Measurements from ENCODE around the gene PTTG1IP2. TPM values are rescaled to one million over a fixed set of nuclear protein-coding genes. Genes with fewer than 3 reads are reported as not detected.

Gene PTTG1IP2
- total RNA-seq, 1 experiment from 2014 or later = not detected

GRCh38 chr7:90445633-90446032, 23.8 kb upstream of the PTTG1IP2 start:
- ChIA-PET CTCF (interaction anchor here (1.3 kb wide), 1 partner anchor 10 kb away, joined by 4 read pairs; no protein-coding TSS in a partner anchor), RAD21 (ENCODE audit: low non-redundant PET in 1 of 2, low total read pairs in 2 of 2, uncharacterized antibody in 2 of 2, unreplicated experiment in 2 of 2) (no interaction called here), POLR2A (no interaction called here)
- intact Hi-C loops (cut with micrococcal nuclease) = no loop called here
- ATAC-seq (no peak), DNase-seq (ENCODE audit: low read depth, low spot score) (no peak)
- no peak overlapping the region for H3K4me2 ChIP-seq (ENCODE audit: low read length)
- no peak for TF ChIP-seq JUND (IDR thresholded peaks at IDR 0.05)
- no peak for TF ChIP-seq YY1 (IDR thresholded peaks at IDR 0.05; ENCODE audit: extremely low read depth, insufficient replicate concordance, low read depth, low read length)
- no peak for TF ChIP-seq EZH2phosphoT487 (IDR thresholded peaks at IDR 0.05; ENCODE audit: borderline replicate concordance)
- no peak for TF ChIP-seq MAX (IDR thresholded peaks at IDR 0.05)
- no peak for TF ChIP-seq FOSL1 (IDR thresholded peaks at IDR 0.05; ENCODE audit: low read depth)
- TF ChIP-seq, protein P1, sequence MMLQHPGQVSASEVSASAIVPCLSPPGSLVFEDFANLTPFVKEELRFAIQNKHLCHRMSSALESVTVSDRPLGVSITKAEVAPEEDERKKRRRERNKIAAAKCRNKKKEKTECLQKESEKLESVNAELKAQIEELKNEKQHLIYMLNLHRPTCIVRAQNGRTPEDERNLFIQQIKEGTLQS (IDR thresholded peaks at IDR 0.05) = no peak
- no peak for TF ChIP-seq CBX3 (IDR thresholded peaks at IDR 0.05; ENCODE audit: low read depth)
- no peak for TF ChIP-seq SP1 (IDR thresholded peaks at IDR 0.05; ENCODE audit: low read depth)
- TF ChIP-seq SIN3A (IDR thresholded peaks at IDR 0.05; ENCODE audit: low read depth) = no peak
- TF ChIP-seq ZFX (IDR thresholded peaks at IDR 0.05) = no peak
- TF ChIP-seq ELF1 (IDR thresholded peaks at IDR 0.05; ENCODE audit: borderline replicate concordance, low read depth) = no peak
- TF ChIP-seq POLR2AphosphoS5 (IDR thresholded peaks at IDR 0.05; ENCODE audit: low read depth, low read length) = no peak
- no peak for TF ChIP-seq SRF (IDR thresholded peaks at IDR 0.05; ENCODE audit: low read depth)
- no peak for TF ChIP-seq POLR2A (IDR thresholded peaks at IDR 0.05; ENCODE audit: borderline replicate concordance, extremely low read depth, insufficient read depth, insufficient read length)
- no peak for TF ChIP-seq ZNF274 (IDR thresholded peaks at IDR 0.05; ENCODE audit: low read depth, low read length)
- no peak overlapping the region for H3K9ac ChIP-seq (ENCODE audit: low read length)
- peaks cover 0 to 4% of the 10 kb centered on the region in 2 experiments; a peak in 1 of 4 replicates for H3K4me1 ChIP-seq (ENCODE audit: control insufficient read depth in 1 of 2, insufficient read depth in 2 of 2, low read length in 2 of 2)
- H3K9me3 ChIP-seq (ENCODE audit: control insufficient read depth in 1 of 2, insufficient read depth in 1 of 2, low read depth in 1 of 2, low read length in 2 of 2) = no peaks in the 10 kb centered on the region
- H3K79me2 ChIP-seq (ENCODE audit: insufficient read depth, low read length) = no peaks in the 10 kb centered on the region
- H3K4me3 ChIP-seq (replicated peaks in 1 of 2; ENCODE audit: low read depth in 1 of 2, low read length in 2 of 2) = no peak overlapping the region
- no peaks in the 10 kb centered on the region for H4K20me1 ChIP-seq (ENCODE audit: insufficient read depth)
- no peak overlapping the region for H2AFZ ChIP-seq (ENCODE audit: low read depth, low read length, poor library complexity, severe bottlenecking)
- H3K9me2 ChIP-seq (ENCODE audit: insufficient read depth) = no peaks in the 10 kb centered on the region
- H3K27ac ChIP-seq (ENCODE audit: low read depth, low read length) = no peak overlapping the region
- BruUV-seq (replicated peaks) = no TSS peak
- H3K36me3 ChIP-seq (ENCODE audit: control insufficient read depth in 1 of 2, insufficient read depth in 2 of 2, low read length in 2 of 2) = no peaks in the 10 kb centered on the region
- H3K27me3 ChIP-seq (ENCODE audit: insufficient read depth, low read length) = no peaks in the 10 kb centered on the region

Data from HCT116 (cell line).